Type B pancreatic cell (in vitro differentiated cells): ENCODE measurements around the gene PAM16. TPM values are rescaled to one million over a fixed set of nuclear protein-coding genes. Genes with fewer than 3 reads are reported as not detected.

Experiments
- DNase-seq: peaks from one replicate; pipeline ENCODE4 v3.0.0; 2021; ENCODE audit warnings: mixed read lengths; ENCODE audit not compliant: unreplicated experiment; ENCODE audit errors: extremely low spot score
- H3K27ac Mint-ChIP-seq: 2 replicates; pipeline ENCODE4 v1.8.0; 2021; ENCODE audit warnings: mild to moderate bottlenecking, mixed read lengths
- H3K27me3 Mint-ChIP-seq: 2 replicates; pipeline ENCODE4 v1.8.0; 2021; ENCODE audit warnings: mixed read lengths
- H3K36me3 Mint-ChIP-seq: 2 replicates; pipeline ENCODE4 v1.8.0; 2021; ENCODE audit warnings: mixed read lengths
- H3K4me1 Mint-ChIP-seq: one replicate; pipeline ENCODE4 v1.8.0; 2021; ENCODE audit warnings: mixed read lengths; ENCODE audit not compliant: unreplicated experiment
- H3K4me3 Mint-ChIP-seq: 2 replicates; pipeline ENCODE4 v1.8.0; 2021; ENCODE audit warnings: mild to moderate bottlenecking, mixed read lengths
- H3K9me3 Mint-ChIP-seq: 2 replicates; pipeline ENCODE4 v1.8.0; 2021; ENCODE audit warnings: mixed read lengths
- total RNA-seq: library from RNA; stranded (reverse); gene quantifications from 2 replicates; pipeline ENCODE4 v1.2.1, GENCODE V29; 2021; ENCODE audit warnings: low replicate concordance
- TF ChIP-seq, protein P1 (sequence below): fragments of 200-600 bp; sonication (generic); conservative IDR thresholded peaks from 2 replicates; pipeline ENCODE4 v1.5.0; 2021; ENCODE audit warnings: antibody characterized with exemption, mild to moderate bottlenecking

The PAM16 gene
- total RNA-seq, 1 donor from 2014 or later: 39.3 TPM

DNA sequence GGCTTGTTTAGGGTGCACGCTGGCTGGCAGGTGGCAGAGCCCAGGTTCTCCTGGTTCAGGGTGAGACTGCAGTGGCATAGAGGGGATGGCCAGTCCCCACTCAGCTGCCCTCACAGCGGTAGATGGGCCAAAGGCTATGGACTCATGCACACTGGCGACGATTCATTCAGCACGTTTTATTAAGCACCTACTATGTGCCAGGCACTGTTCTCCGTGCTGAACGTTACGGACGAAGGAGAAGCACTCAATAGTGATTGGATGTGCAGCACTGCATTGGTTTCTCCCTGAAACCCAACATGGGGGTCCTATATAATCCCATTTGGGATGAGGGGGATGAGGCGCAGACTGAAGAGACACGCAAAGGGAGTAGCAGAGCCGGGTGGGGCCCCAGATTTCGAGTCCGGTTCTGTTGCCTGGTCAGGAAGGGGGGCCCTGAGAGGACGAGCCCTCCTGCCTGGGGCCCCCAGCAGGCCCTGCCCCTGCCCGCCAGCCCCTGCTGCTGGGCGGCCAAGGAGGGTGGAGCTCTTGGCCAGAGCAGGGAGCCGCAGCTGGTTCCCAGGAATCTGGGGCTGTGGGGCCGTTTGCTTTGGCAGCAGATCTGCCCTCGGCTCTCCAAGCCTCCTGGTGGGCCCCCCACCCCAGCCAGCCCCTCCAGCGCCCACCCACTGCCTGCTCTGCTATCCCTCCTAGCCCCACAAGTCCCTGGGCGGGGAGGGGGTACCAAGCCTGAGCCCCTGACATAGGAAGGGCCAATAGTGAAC is 26.4 kb downstream of the PAM16 start:
- Mint-ChIP-seq H3K36me3 (no peaks in the 10 kb centered on the region), H3K27ac (peak overlapping the region; percentile 34), H3K4me1 (peaks cover 17% of the 10 kb centered on the region), H3K4me3 (peak overlapping the region; percentile 66), H3K27me3 (no peaks in the 10 kb centered on the region), H3K9me3 (no peaks in the 10 kb centered on the region)
- no peak for DNase-seq
- TF ChIP-seq, protein P1, sequence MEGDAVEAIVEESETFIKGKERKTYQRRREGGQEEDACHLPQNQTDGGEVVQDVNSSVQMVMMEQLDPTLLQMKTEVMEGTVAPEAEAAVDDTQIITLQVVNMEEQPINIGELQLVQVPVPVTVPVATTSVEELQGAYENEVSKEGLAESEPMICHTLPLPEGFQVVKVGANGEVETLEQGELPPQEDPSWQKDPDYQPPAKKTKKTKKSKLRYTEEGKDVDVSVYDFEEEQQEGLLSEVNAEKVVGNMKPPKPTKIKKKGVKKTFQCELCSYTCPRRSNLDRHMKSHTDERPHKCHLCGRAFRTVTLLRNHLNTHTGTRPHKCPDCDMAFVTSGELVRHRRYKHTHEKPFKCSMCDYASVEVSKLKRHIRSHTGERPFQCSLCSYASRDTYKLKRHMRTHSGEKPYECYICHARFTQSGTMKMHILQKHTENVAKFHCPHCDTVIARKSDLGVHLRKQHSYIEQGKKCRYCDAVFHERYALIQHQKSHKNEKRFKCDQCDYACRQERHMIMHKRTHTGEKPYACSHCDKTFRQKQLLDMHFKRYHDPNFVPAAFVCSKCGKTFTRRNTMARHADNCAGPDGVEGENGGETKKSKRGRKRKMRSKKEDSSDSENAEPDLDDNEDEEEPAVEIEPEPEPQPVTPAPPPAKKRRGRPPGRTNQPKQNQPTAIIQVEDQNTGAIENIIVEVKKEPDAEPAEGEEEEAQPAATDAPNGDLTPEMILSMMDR: no peak

DNA sequence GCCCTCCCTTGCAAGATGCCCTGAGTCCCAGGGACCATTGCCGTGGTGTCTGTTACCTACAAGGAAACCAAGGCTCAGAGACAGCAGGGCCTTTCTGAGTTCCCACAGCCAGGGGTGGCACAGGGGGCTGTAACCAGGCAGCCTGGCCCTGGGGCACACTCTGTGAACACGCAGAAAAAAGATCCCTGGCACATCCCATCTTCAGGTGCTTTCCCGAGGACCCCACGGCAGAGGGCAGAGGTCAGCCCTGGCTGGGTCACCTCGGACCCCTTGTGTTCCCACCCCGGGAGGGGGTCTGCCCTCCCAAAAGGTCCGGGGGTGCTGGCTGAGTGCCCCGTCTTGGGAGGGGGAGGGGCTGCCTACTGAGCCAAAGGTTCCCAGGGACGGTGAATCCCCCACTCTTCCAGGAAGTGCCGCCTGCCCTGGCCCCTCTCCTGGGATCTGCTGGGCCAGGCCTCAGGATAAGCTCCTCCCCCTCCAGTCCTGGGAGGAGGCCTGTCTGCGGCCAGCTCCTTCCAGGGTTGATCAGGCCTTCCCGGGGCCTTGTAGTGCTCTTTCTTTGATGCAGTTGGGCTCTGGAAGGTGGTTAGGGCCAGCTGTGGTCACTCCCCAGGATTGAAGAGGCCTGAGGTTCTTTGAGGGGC is 27.2 kb downstream of the PAM16 start:
- peak overlapping the region; percentile 66 for H3K4me3 Mint-ChIP-seq
- no peaks in the 10 kb centered on the region for H3K36me3 Mint-ChIP-seq
- H3K27me3 Mint-ChIP-seq: no peaks in the 10 kb centered on the region
- TF ChIP-seq, protein P1: no peak
- no peak for DNase-seq
- peaks cover 10% of the 10 kb centered on the region for H3K4me1 Mint-ChIP-seq
- H3K9me3 Mint-ChIP-seq: no peaks in the 10 kb centered on the region
- H3K27ac Mint-ChIP-seq: peak overlapping the region; percentile 34

DNA sequence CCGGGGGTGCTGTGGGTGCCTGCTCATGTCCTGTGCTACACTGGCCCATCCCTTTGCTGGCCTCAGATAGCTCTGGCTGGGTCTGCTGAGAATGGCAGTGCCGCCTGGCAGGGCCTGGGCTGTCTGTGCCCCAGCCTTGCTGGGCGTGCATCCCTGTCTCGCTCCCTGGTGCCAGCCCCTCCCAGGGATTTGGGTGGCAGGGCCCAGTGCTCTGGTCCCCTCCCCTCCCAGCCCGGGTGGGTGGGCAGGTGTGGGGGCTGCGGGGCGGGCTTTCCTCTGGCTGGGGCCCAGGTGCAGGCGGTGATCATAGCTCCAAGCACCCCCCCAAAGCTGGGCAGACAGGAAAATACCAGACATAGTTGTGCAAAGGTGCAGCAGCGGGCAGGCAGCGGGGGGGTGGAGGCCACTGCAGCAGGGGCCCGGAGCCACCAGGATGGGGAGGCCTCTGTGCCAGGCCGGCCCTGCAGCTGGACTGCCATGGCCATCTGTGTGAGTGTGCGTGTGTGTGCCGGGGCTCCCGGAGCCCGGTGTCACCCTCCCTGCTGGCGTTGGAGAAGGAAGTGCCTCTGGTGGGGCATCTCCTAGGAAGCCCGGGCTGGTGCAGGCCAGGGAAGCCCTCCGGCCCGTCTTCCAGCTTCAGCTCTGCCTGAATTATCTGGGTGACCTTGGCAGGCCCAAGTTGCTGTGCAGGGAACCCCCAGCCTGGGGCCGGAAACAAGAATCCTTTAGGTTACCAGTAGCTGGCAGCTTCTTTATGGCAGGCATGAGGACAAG is 27.9 kb downstream of the PAM16 start:
- H3K27me3 Mint-ChIP-seq: no peaks in the 10 kb centered on the region
- no peaks in the 10 kb centered on the region for H3K9me3 Mint-ChIP-seq
- no peak overlapping the region for H3K27ac Mint-ChIP-seq
- no peaks in the 10 kb centered on the region for H3K36me3 Mint-ChIP-seq
- H3K4me1 Mint-ChIP-seq: peaks cover 13% of the 10 kb centered on the region
- TF ChIP-seq, protein P1: no peak
- DNase-seq: no peak
- no peak overlapping the region for H3K4me3 Mint-ChIP-seq

DNA sequence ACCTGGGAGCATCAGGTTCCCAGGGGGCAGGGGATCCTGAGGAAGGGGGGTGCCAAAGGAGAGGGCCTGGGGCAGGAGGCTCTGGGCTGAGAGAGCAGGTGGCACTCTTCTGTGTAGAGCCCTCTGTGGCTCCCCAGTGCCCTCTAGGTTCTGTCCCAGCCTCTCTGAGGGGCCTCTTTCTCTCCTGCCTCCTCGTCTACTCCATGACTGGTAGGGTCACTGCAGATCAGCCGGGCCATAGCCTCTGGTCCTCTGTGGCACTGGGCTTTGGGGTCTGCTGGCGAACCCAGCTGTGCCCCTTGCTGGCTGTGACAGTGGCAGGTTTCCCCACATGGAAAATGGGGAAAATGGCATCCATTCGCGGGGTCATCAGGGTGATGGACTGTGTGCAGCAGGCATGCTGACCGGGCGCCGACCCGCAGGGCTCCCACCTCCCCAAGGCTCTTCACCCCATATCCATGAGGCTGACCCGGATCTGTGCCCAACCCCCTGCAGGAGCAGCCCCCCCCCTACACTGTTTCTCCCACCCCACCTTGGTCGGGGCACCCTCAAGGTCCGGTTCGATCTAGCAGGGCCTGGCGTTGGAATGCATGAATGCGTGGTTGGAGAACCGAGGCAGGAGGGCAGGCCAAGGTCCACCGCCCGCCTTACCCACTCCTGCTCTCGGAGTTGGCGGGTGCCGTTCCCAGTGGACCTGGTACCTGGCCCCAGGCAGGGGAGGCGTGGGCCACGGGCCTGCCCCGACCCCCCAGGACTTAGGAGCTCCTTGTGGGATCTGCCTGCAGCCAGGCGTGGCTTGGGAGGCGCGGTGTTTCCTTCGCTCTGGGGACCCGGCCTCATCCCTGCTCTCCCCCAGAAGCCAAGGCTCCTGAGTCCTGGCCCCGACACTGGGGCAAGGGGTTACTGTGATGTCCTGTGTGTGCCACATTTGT is 28.7 kb downstream of the PAM16 start:
- H3K27ac Mint-ChIP-seq: no peak overlapping the region
- TF ChIP-seq, protein P1: no peak
- no peak for DNase-seq
- H3K36me3 Mint-ChIP-seq: no peaks in the 10 kb centered on the region
- H3K4me3 Mint-ChIP-seq: no peak overlapping the region
- H3K9me3 Mint-ChIP-seq: no peaks in the 10 kb centered on the region
- H3K4me1 Mint-ChIP-seq: peaks cover 12% of the 10 kb centered on the region
- no peaks in the 10 kb centered on the region for H3K27me3 Mint-ChIP-seq
